ENCODE results near the gene SAE1.
A peak's percentile ranks its signal among the peaks of the same experiment; 100 is the strongest.
"Not testable (repeated sequence)": the region's sequence is repeated elsewhere in the genome, so short reads cannot be mapped to it uniquely, and the experiment has no call there.

SAE1 gene

DNA sequence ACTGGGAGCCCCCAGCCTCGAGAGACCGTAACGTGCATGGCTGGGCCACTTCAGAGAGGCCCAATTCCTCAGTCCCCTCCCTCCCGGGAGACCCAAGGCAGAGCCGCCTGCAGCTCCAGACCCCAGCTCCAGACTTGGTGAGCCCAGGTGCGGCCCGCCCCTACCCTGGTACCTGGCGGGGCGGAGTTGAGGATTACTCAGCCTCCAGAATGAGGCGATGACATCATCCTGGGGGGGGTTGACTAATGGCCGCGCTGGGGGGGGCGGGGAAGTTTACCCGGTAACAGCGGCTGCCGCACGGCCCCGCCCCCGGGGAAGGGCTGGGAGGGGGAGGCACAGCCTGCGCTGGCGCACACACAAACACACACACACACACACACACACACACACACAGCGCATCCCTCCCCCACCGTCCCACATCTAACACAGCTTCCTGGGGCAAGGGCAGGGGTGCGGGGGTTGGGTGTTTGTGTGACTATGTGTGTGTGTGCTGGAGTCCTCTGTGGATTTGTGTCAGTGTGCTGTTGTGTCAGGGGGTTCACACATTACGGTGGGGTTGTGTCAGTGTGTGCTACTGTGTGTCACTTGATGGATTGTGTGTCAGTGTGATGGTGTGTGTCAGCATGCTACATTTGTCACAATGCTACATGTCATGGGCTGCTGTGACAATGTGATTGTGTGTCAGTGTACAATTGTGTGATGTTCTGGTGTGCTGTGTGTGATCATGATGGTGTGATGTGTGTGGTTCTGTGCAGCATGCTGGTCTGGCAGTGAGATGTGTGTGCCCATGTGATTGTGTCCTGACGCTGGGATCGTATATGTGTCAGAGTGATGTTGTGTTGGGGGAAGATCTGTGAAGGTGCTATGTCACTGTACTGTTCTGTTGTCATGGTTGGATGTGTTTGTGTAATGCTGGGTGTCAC lies 110.6 kb downstream of the SAE1 start:
- no peak for DNase-seq (ENCODE audit: low read depth)

- no peak for DNase-seq (ENCODE audit: low read depth)
These were observed 111.4 kb downstream of the SAE1 start for GRCh38 chr19:47241919-47242577.

DNA sequence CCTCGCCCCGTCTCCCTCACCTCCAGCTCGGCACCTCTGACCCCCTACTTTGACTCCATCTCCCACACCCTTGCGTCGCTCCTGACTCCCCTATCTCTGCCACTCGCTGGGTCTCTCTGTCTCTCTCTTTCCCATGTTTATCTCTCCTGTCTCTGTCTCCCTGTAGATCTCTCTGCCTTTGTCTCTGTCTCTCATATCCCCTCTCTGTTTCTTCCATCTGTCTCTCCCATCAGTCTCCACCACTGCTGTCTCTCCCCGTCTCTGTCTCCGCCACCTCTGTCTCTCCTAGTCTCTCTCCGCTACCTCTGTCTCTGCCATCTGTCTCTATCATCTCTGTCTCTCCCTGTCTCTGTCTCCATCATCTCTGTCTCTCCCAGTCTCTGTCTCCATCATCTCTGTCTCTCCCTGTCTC lies 112.7 kb downstream of the SAE1 start:
- no peak for DNase-seq (ENCODE audit: low read depth)

GRCh38 chr19:47243776-47244547 lies 113.3 kb downstream of the SAE1 start:
- peak; percentile 96 for DNase-seq (ENCODE audit: low read depth)

GRCh38 chr19:47247308-47247990 lies 116.8 kb downstream of the SAE1 start:
- DNase-seq (ENCODE audit: low read depth) = no peak

DNA sequence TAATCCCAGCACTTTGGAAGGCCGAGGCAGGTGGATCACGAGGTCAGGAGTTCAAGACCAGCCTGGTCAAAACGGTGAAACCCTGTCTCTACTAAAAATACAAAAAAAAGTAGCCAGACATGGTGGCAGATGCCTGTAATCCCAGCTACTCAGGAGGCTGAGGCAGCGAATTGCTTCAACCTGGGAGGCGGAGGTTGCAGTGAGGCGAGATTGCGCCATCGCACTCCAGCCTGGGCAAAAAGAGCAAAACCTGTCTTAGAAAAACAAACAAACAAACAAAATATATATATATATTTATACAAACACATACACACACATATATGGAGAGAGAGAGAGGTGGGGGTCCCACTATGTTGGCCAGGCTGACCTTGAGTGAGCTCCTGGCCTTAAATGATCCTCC lies 122.4 kb downstream of the SAE1 start:
- DNase-seq (ENCODE audit: low read depth) = not testable (repeated sequence)

DNA sequence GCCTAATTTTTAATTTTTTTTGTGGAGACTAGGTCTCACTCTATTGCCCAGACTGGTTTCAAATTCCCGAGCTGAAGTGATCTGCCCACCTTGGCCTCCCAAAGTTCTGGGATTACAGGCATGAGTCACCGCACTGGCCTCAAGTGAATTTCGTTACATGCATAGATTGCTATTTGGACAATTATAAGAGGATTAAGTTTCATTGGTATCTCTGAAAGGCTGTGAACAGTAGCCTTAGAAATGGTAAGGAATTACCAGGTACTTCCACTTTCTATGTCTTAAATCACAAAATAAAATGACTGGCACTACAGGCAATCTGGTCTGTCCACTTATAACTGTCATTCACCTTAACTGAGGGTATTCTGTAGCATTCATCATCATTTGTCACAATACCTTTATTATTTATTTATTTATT lies 122.8 kb downstream of the SAE1 start:
- DNase-seq (ENCODE audit: low read depth) = no peak

DNA sequence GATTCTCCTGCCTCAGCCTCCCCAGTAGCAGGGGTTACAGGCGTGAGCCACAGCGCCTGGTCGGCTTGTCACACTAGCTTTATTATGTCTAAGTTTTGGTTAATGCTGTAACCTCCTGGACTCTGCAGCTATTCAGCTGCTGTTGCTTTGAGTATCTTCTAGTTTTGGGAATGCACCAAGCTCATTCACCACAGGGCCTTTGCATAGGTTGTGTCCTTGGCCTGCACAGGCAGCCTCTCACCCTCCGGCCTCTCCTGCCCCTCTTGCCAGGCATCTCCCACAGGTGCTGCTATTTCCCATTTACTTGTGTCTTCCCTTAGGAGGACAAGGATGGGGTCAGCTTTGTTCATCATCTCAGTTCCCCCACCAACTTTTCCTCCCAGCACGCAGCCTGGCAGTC lies 123.3 kb downstream of the SAE1 start:
- DNase-seq (ENCODE audit: low read depth) = no peak

DNA sequence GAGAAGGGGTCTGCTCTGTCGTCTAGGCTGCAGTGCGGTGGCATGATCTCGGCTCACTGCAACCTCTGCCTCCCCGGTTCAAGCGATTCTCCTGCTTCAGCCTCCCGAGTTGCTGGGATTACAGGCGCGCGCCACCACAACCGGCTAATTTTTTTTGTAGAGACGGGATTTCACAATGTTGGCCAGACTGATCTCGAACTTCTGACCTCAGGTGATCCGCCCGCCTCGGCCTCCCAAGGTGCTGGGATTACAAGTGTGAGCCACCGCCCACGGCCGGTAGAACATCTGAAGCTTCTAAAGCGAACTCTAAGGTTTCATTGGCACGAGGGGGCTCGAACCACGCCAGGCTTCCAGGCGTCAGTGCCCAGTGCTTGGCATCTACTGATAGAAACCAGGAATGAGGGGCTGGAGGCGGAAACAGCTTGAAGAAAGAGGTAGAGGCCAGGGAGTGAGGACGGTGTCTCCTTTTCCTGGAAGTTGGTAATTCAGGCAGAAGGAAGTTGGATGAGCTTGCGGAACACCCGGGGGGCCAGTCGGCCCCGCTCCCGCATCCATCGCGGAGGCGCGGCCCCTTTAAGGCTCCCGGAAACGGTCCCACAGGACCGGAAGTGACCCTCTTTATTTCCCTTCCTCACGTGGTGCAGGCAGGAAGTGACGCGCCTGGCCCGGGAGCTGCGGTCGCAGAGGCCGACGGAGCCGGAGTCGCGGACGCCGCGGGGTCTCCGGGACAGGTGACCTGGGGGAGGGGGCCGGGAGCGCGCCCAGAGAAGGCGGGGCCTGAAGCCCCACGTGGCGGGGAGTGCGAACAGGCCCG lies 125.5 kb downstream of the SAE1 start, which contains the start of gene CCDC9:
Gene CCDC9 (plus strand): TSS at position 647 of the 814 bp plus-strand sequence. CDS start 1,876 bp downstream, outside the sequence.
- DNase-seq (ENCODE audit: low read depth) = peak; percentile 93

DNA sequence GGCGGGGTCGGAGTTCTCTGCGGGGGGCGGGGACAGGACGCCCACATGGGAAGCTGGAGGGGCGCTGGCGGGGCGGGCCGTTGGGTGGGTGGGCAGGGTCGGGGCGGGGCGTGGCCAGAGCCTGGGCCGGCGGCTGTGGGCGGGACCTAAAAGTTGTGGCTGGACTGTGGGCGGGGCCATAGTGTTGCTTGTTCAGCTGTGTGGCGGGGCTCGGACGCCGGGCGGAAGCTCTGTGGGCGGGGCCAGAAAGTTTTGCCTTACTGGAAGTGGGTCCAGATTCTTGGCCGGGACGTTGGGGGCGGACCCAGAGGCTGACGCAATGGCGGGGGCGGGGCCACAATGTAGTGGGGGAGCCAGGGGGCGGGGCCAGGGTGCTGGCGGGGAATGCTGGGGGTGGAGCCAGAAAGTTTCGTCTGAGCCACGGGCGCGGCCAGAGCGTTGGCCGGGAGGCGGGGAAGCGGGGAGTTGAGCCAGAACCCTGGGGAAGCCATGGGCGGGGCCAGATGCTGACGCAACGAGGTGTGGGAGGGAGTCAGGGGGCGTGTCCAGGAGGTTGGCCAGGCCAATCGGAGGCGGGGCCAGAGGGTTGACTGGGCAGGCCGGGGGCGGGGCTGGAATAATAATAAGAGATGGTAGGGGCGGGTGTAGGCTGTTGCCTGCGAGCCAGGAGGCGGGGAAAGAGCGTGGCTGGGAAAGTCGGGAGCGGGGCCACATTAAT lies 126.2 kb downstream of the SAE1 start:
- peak; percentile 99 for DNase-seq (ENCODE audit: low read depth)

DNA sequence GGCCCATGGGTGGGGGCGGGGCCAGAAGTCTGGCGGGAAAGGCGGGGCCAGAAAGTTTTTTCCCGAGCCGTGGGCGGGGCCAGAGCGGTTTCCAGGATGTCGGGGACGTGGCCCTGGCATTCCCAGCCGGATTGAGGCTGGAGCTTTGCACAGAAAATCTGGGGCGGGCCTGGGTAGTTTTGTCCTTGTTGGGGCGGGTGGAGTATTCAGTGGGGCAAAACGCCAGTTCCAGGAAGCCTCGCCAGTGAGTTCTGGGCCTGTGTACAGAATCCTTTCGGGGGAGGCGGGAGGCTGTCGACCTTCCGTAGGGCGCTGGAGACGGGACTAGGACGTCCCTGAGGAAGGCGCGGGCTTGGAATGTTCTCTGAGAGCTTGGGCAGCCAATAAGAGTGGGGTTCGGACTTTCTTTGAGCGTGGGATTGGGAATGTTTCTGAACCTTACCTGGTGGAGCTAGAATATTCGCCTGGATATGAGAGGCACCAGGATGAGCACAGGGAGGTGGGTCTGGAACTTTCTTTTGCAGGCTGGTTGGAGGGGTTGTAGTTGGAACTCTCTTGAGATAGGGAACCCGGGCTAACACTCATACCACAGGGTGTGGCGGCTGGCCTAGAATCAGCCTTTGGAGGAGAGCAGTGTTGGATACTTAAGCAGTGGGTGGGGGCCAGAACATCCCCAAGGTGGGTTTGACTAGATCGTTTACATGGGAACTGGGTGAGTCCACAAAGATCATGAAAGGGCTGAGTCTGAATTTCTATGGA lies 127.0 kb downstream of the SAE1 start:
- DNase-seq (ENCODE audit: low read depth) = no peak

GRCh38 chr19:47258434-47258833 lies 127.8 kb downstream of the SAE1 start:
- no peak for DNase-seq (ENCODE audit: low read depth)

GRCh38 chr19:47258895-47259555 lies 128.4 kb downstream of the SAE1 start:
- no peak for DNase-seq (ENCODE audit: low read depth)
